ENCODE data around the gene CDK19. TPM values are rescaled to one million over a fixed set of nuclear protein-coding genes. Genes with fewer than 3 reads are reported as not detected.

CDK19 gene
- total and polyA plus RNA-seq, 2 experiments from 2014 or later, result 3.3 to 11.2 TPM

DNA sequence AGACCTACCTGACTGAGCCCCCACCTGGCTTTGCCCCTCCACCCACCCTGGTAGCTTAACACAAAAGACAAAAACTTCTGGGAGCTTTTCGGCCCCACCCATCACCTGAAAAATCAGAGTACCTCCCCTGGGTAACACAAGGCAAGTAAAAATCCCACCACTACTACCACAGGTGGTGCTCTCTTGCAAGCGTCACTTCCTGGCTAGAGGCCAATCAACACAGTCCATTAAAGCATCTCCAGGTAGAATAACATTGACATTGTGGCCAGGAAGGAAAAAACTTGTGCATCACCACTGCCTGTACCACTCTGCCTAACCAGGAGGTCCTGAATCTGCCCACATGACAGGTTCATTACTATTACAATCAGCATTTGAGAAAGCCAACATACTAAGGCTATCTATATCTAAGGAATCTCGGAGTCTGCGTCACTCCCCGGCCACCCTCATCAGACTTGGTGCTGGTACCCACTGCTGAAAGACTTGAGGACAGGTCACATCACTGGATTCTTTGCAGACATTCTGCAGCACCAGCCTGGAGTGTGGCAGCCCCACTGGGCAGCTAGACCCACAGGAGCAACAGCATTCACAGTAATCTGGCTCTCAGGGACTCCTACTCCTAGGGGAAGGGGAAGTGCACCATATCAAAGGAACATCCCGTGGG, 125.9 kb downstream of the CDK19 start:
- no peak for DNase-seq
- Histone ChIP-seq H3K36me3 (ENCODE audit: low read depth) (no peaks in the 10 kb centered on the region), H3K9ac (no peak overlapping the region), H3K4me3 (no peak overlapping the region), H3F3A (ENCODE audit: insufficient read depth) (no peaks in the 10 kb centered on the region), H2AFZ (no peak overlapping the region), H3K9me2 (ENCODE audit: insufficient read depth) (no peaks in the 10 kb centered on the region), H4K20me1 (ENCODE audit: insufficient read depth) (no peaks in the 10 kb centered on the region), H3K27me3 (replicated peaks; ENCODE audit: insufficient read depth) (no peaks in the 10 kb centered on the region), H3K4me1 (ENCODE audit: insufficient read depth) (no peaks in the 10 kb centered on the region), H3K9me3 (ENCODE audit: low read depth) (no peaks in the 10 kb centered on the region), H3K27ac (no peak overlapping the region), H3K79me2 (ENCODE audit: insufficient read depth) (no peaks in the 10 kb centered on the region), H3K4me2 (ENCODE audit: unreplicated experiment) (no peak overlapping the region)
- no peak for TF ChIP-seq EZH2 (IDR thresholded peaks at IDR 0.05; ENCODE audit: insufficient read depth, poor library complexity, severe bottlenecking)
- no peak for TF ChIP-seq EZH2phosphoT487 (IDR thresholded peaks at IDR 0.05; ENCODE audit: insufficient read depth, low read depth)
- in situ Hi-C loops (cut with MboI), result loop anchor here (10.0 kb wide), 1 partner anchor 265 kb away; the partner anchor contains the start of gene GTF3C6
- 91 to 96% methylated on average over 6 of the region's 6 CpGs for WGBS, 2 experiments (ENCODE audit: low coverage in 1 of 2, low lambda C conversion rate in 2 of 2, missing lambda C conversion rate in 2 of 2)

GRCh38 chr6:110688661-110689268, 126.5 kb downstream of the CDK19 start:
- in situ Hi-C loops (cut with MboI), result loop anchor here (10.0 kb wide), 1 partner anchor 266 kb away; the partner anchor contains the start of gene GTF3C6
- Histone ChIP-seq H3K9ac (no peak overlapping the region), H3K4me1 (ENCODE audit: insufficient read depth) (no peaks in the 10 kb centered on the region), H3K4me2 (ENCODE audit: unreplicated experiment) (no peak overlapping the region), H3K4me3 (no peak overlapping the region), H3K9me2 (ENCODE audit: insufficient read depth) (no peaks in the 10 kb centered on the region), H3K27me3 (replicated peaks; ENCODE audit: insufficient read depth) (no peaks in the 10 kb centered on the region), H3K79me2 (ENCODE audit: insufficient read depth) (no peaks in the 10 kb centered on the region), H3K27ac (no peak overlapping the region), H3K36me3 (ENCODE audit: low read depth) (no peaks in the 10 kb centered on the region), H3K9me3 (ENCODE audit: low read depth) (no peaks in the 10 kb centered on the region), H4K20me1 (ENCODE audit: insufficient read depth) (no peaks in the 10 kb centered on the region), H3F3A (ENCODE audit: insufficient read depth) (no peaks in the 10 kb centered on the region), H2AFZ (no peak overlapping the region)
- 73 to 74% methylated on average over 6 of the region's 6 CpGs for WGBS, 2 experiments (ENCODE audit: low coverage in 1 of 2, low lambda C conversion rate in 2 of 2, missing lambda C conversion rate in 2 of 2)
- TF ChIP-seq EZH2phosphoT487 (IDR thresholded peaks at IDR 0.05; ENCODE audit: insufficient read depth, low read depth), result no peak
- TF ChIP-seq EZH2 (IDR thresholded peaks at IDR 0.05; ENCODE audit: insufficient read depth, poor library complexity, severe bottlenecking), result no peak
- no peak for DNase-seq

GRCh38 chr6:110687326-110687725, 127.9 kb downstream of the CDK19 start:
- no peak overlapping the region for H3K9ac ChIP-seq
- H3K27ac ChIP-seq, result no peak overlapping the region
- H2AFZ ChIP-seq, result no peak overlapping the region
- H3K9me2 ChIP-seq (ENCODE audit: insufficient read depth), result no peaks in the 10 kb centered on the region
- no peaks in the 10 kb centered on the region for H3K79me2 ChIP-seq (ENCODE audit: insufficient read depth)
- H3K36me3 ChIP-seq (ENCODE audit: low read depth), result no peaks in the 10 kb centered on the region
- 94% methylated on average over 1 of the region's 1 CpG for WGBS, 2 experiments (ENCODE audit: low coverage in 1 of 2, low lambda C conversion rate in 2 of 2, missing lambda C conversion rate in 2 of 2)
- H3K4me3 ChIP-seq, result no peak overlapping the region
- no peaks in the 10 kb centered on the region for H4K20me1 ChIP-seq (ENCODE audit: insufficient read depth)
- no peaks in the 10 kb centered on the region for H3K9me3 ChIP-seq (ENCODE audit: low read depth)
- no peaks in the 10 kb centered on the region for H3K4me1 ChIP-seq (ENCODE audit: insufficient read depth)
- DNase-seq, result no peak
- no peak overlapping the region for H3K4me2 ChIP-seq (ENCODE audit: unreplicated experiment)
- TF ChIP-seq EZH2phosphoT487 (IDR thresholded peaks at IDR 0.05; ENCODE audit: insufficient read depth, low read depth) (no peak), EZH2 (IDR thresholded peaks at IDR 0.05; ENCODE audit: insufficient read depth, poor library complexity, severe bottlenecking) (no peak)
- in situ Hi-C loops (cut with MboI), result loop anchor here (10.0 kb wide), 1 partner anchor 267 kb away; the partner anchor contains the start of gene GTF3C6
- no peaks in the 10 kb centered on the region for H3K27me3 ChIP-seq (replicated peaks; ENCODE audit: insufficient read depth)
- no peaks in the 10 kb centered on the region for H3F3A ChIP-seq (ENCODE audit: insufficient read depth)

DNA sequence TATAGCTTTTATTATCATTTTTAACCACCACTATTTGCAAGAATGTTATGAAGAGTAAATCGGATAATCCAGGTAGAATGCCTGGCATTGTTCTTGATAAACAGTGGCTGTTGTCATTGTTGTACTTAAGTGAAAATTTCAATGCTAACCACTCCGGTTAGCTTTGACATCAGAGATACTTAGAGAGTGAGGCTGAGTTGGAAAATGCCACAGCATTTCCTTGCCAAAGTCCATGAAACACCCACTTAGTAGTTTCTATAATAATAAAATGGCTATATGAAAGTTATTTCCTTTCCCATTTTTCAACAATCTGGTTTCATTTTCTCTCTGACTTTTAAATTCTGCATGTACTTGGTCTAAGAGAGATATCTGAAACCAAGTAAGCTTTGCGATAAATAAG, 132.0 kb downstream of the CDK19 start:
- Histone ChIP-seq H3K4me2 (ENCODE audit: unreplicated experiment) (no peak overlapping the region), H3K9me3 (ENCODE audit: low read depth) (no peaks in the 10 kb centered on the region), H3K79me2 (ENCODE audit: insufficient read depth) (no peaks in the 10 kb centered on the region), H3K4me1 (ENCODE audit: insufficient read depth) (no peaks in the 10 kb centered on the region), H3F3A (ENCODE audit: insufficient read depth) (no peaks in the 10 kb centered on the region), H4K20me1 (ENCODE audit: insufficient read depth) (no peaks in the 10 kb centered on the region), H3K36me3 (ENCODE audit: low read depth) (no peaks in the 10 kb centered on the region), H3K9me2 (ENCODE audit: insufficient read depth) (no peaks in the 10 kb centered on the region), H2AFZ (no peak overlapping the region), H3K27ac (no peak overlapping the region), H3K27me3 (replicated peaks; ENCODE audit: insufficient read depth) (no peaks in the 10 kb centered on the region), H3K4me3 (no peak overlapping the region), H3K9ac (no peak overlapping the region)
- 68 to 74% methylated on average over 3 of the region's 3 CpGs for WGBS, 2 experiments (ENCODE audit: low coverage in 1 of 2, low lambda C conversion rate in 2 of 2, missing lambda C conversion rate in 2 of 2)
- in situ Hi-C loops (cut with MboI), result loop anchor here (10.0 kb wide), 1 partner anchor 272 kb away; the partner anchor contains the start of gene GTF3C6
- peak; percentile 27 for DNase-seq
- TF ChIP-seq EZH2phosphoT487 (IDR thresholded peaks at IDR 0.05; ENCODE audit: insufficient read depth, low read depth), result no peak
- TF ChIP-seq EZH2 (IDR thresholded peaks at IDR 0.05; ENCODE audit: insufficient read depth, poor library complexity, severe bottlenecking), result no peak

Data from GM23248 (cell line).